Measurements from ENCODE around the gene BCAR3. TPM values are rescaled to one million over a fixed set of nuclear protein-coding genes. Genes with fewer than 3 reads are reported as not detected.

BCAR3 gene
- 8.7 and 32.8 TPM in 2 replicates for total RNA-seq

GRCh38 chr1:93681101-93681988 is at the start of gene BCAR3:
BCAR3 (minus strand) TSS chr1:93681837; CDS start chr1:93674930, 6,907 bp downstream.

Other genes with a start within 250 kb of the BCAR3 start
- 14.0 and 18.0 TPM in 2 replicates for gene FNBP1L, start 233.7 kb downstream of the BCAR3 start, total RNA-seq
- 19.9 and 20.9 TPM in 2 replicates for gene DNTTIP2, start 197.4 kb upstream of the BCAR3 start, total RNA-seq
- gene GCLM, start 227.6 kb upstream of the BCAR3 start, total RNA-seq, result 13.7 and 18.9 TPM in 2 replicates